ENCODE results near the gene NEK6. TPM values are rescaled to one million over a fixed set of nuclear protein-coding genes. Genes with fewer than 3 reads are reported as not detected.

The NEK6 gene
- total RNA-seq, 4 donors from 2014 or later = 6.0 to 14.7 (median 9.1) TPM

- no peak for TF ChIP-seq CTCF (IDR thresholded peaks at IDR 0.05)
Observed at GRCh38 chr9:124392254-124392870, 134.6 kb downstream of the NEK6 start.

GRCh38 chr9:124392871-124393460 lies 135.2 kb downstream of the NEK6 start:
- 35 to 39% methylated on average over 9 of the region's 9 CpGs for WGBS, 2 donors

More at GRCh38 chr9:124392254-124392870, 134.6 kb downstream of the NEK6 start:
- DNase-seq (ENCODE audit: low spot score in 2 of 2) = no peak
- intact Hi-C loops (cut with DNase I; ENCODE audit: low total_unique reads) = no loop called here
- WGBS, 2 donors = 78 to 87% methylated on average over 12 of the region's 12 CpGs
- no peak overlapping the region for H3K4me3 ChIP-seq (ENCODE audit: low read depth, poor library complexity, severe bottlenecking)

GRCh38 chr9:124394167-124394566 lies 136.4 kb downstream of the NEK6 start:
- TF ChIP-seq CTCF (IDR thresholded peaks at IDR 0.05) (no peak), POLR2A (IDR thresholded peaks at IDR 0.05) (no peak)
- WGBS, 2 donors = 79 to 88% methylated on average over 2 of the region's 2 CpGs
- intact Hi-C loops (cut with DNase I; ENCODE audit: low total_unique reads) = loop anchor here (2.0 kb wide), 1 partner anchor 25 kb away; no protein-coding TSS in a partner anchor
- no peak overlapping the region for H3K4me3 ChIP-seq (ENCODE audit: low read depth, poor library complexity, severe bottlenecking)
- DNase-seq (ENCODE audit: low spot score in 2 of 2) = no peak

More at GRCh38 chr9:124392871-124393460, 135.2 kb downstream of the NEK6 start:
- TF ChIP-seq POLR2A (IDR thresholded peaks at IDR 0.05) (no peak), CTCF (IDR thresholded peaks at IDR 0.05) (no peak)
- intact Hi-C loops (cut with DNase I; ENCODE audit: low total_unique reads) = no loop called here
- no peak overlapping the region for H3K4me3 ChIP-seq (ENCODE audit: low read depth, poor library complexity, severe bottlenecking)
- no peak for DNase-seq (ENCODE audit: low spot score in 2 of 2)

- no peak overlapping the region for H3K4me3 ChIP-seq (ENCODE audit: low read depth, poor library complexity, severe bottlenecking)
- 79 to 86% methylated on average over 3 of the region's 3 CpGs for WGBS, 2 donors
- DNase-seq (ENCODE audit: low spot score in 2 of 2) = no peak
- intact Hi-C loops (cut with DNase I; ENCODE audit: low total_unique reads) = loop anchor here (2.0 kb wide), 1 partner anchor 24 kb away; no protein-coding TSS in a partner anchor
- TF ChIP-seq CTCF (IDR thresholded peaks at IDR 0.05) (no peak), POLR2A (IDR thresholded peaks at IDR 0.05) (no peak)
Observed at GRCh38 chr9:124394596-124394995, 136.8 kb downstream of the NEK6 start.

GRCh38 chr9:124395826-124396225 lies 138.1 kb downstream of the NEK6 start:
- H3K4me3 ChIP-seq (ENCODE audit: low read depth, poor library complexity, severe bottlenecking) = no peak overlapping the region
- TF ChIP-seq CTCF (IDR thresholded peaks at IDR 0.05) = no peak
- no peak for TF ChIP-seq POLR2A (IDR thresholded peaks at IDR 0.05)
- intact Hi-C loops (cut with DNase I; ENCODE audit: low total_unique reads) = loop anchor here (2.0 kb wide), 1 partner anchor 23 kb away; no protein-coding TSS in a partner anchor
- DNase-seq (ENCODE audit: low spot score in 2 of 2) = no peak
- WGBS, 2 donors = 94 to 96% methylated on average over 4 of the region's 4 CpGs

All from lower leg skin (tissue), 4 donors.